ENCODE data around the gene SMOC1.
A peak's percentile ranks its signal among the peaks of the same experiment; 100 is the strongest.

Gene SMOC1

GRCh38 chr14:70013271-70013873 is 134.2 kb downstream of the SMOC1 start:
- DNase-seq: no peak

- DNase-seq: no peak
These were observed 135.3 kb downstream of the SMOC1 start for GRCh38 chr14:70014406-70015095.

- DNase-seq: no peak
These were observed 139.0 kb downstream of the SMOC1 start for GRCh38 chr14:70018230-70018629.

- no peak for DNase-seq
These were observed 139.5 kb downstream of the SMOC1 start for GRCh38 chr14:70018713-70019211.

- no peak for DNase-seq
These were observed 140.5 kb downstream of the SMOC1 start for GRCh38 chr14:70019695-70020094.

GRCh38 chr14:70020352-70021170 is 141.3 kb downstream of the SMOC1 start:
- no peak for DNase-seq

GRCh38 chr14:70021548-70022220 is 142.5 kb downstream of the SMOC1 start:
- no peak for DNase-seq

- DNase-seq: no peak
These were observed 143.7 kb downstream of the SMOC1 start for GRCh38 chr14:70022771-70023445.

GRCh38 chr14:70023871-70024270 is 144.7 kb downstream of the SMOC1 start:
- no peak for DNase-seq

GRCh38 chr14:70027785-70028428 is 148.7 kb downstream of the SMOC1 start:
- DNase-seq: peak; percentile 32

- DNase-seq: no peak
These were observed 150.3 kb downstream of the SMOC1 start for GRCh38 chr14:70029296-70030132.

GRCh38 chr14:70032016-70032415 is 152.8 kb downstream of the SMOC1 start:
- no peak for DNase-seq

- no peak for DNase-seq
These were observed 153.2 kb downstream of the SMOC1 start for GRCh38 chr14:70032447-70032846.

- DNase-seq: no peak
These were observed 153.9 kb downstream of the SMOC1 start for GRCh38 chr14:70033116-70033515.

- no peak for DNase-seq
These were observed 154.3 kb downstream of the SMOC1 start for GRCh38 chr14:70033561-70033960.

- no peak for DNase-seq
These were observed 155.0 kb downstream of the SMOC1 start for GRCh38 chr14:70034257-70034656.

- DNase-seq: no peak
These were observed 157.4 kb downstream of the SMOC1 start for GRCh38 chr14:70036665-70037064.

GRCh38 chr14:70043001-70043400 is 163.8 kb downstream of the SMOC1 start:
- no peak for DNase-seq

GRCh38 chr14:70045310-70045709 is 166.1 kb downstream of the SMOC1 start:
- DNase-seq: no peak

- peak; percentile 62 for DNase-seq
These were observed 166.8 kb downstream of the SMOC1 start for GRCh38 chr14:70045844-70046535.
